GM03348 (cell line): ENCODE results near the gene GLRX.

Experiments
- DNase-seq: peaks from one replicate; pipeline ENCODE4 v3.0.0; 2012; ENCODE audit warnings: low spot score

Gene GLRX

GRCh38 chr5:95780597-95780996, 41.9 kb downstream of the GLRX start:
- no peak for DNase-seq

GRCh38 chr5:95779611-95780010, 42.9 kb downstream of the GLRX start:
- peak; percentile 46 for DNase-seq

DNA sequence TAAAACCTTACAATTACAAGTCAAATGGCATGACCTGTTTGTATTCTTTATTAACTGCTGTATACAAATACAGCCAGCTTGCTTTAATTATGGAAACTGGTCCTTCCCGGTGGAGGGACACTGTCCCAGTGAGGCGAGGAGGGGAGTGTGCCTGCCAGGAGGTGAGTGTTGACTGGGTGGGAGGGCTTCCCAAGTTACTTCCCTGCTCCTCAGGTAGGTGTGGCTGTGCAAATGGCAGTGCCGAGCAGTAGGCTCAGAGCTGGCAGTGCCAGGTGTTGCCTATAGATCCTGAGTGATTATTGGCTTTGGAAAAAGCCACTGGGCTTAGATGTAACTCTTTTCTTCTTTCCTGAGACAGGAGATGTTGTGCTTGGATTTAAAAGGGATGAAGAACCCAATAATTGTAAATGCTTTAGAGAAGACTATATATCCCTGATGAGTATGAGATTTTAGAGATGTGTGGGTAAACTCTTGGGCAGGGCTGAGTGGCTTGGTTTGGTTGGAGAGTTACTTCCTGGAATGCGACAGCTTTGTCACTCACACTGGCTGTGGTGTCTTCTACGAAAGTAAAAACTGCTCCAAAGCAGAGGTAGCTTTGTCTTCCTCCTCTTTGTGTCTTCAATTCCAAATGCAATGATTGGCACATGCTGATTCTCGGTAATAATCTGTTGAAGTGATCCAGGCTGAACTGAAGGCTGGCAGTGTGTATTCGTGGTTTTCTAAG, 43.7 kb downstream of the GLRX start:
- DNase-seq, result no peak

GRCh38 chr5:95777441-95777840, 45.1 kb downstream of the GLRX start:
- no peak for DNase-seq

GRCh38 chr5:95773335-95774059, 49.0 kb downstream of the GLRX start:
- no peak for DNase-seq

- no peak for DNase-seq
Measured at GRCh38 chr5:95771892-95772291, 50.6 kb downstream of the GLRX start.

DNA sequence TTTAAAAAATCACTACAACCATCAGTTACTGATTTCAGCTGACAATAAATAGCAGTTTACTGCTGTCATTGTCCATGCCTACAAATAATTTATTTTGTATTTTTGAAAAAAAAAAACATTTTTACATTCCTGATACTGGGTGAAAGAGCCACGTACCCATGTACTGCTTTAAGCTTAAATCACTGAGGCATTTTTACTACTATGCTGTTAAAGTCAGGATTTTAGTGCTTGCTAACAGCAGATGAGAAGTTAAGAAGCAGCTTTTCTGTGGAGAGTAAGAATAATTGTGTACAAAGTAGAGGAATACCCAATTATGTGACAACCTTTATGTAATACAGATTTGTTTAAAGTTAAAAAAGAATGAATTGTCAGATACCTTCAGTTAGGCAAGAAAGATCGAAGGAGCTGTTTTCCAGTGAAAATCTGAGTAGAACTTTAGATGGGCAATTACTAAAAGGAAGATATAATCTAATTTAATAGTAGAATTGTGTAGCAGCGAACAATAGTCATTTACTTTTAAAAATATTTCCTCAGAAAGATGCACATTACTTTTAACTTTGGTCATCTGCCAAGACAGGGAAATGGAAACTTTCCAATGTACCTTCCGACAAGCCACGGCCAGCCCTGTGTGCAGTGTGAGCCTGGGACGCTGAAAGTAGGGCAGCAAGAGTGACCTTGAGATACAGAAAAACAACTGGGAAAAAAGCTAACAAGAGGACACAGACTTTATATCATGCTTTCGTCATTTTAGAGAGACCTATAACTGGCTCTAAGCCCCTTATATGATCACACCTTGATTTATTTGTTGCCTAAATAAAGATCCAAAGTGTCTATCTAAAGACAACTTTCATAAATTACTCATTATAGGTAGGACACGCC, 51.5 kb downstream of the GLRX start:
- no peak for DNase-seq

GRCh38 chr5:95768731-95769130, 53.8 kb downstream of the GLRX start:
- no peak for DNase-seq

DNA sequence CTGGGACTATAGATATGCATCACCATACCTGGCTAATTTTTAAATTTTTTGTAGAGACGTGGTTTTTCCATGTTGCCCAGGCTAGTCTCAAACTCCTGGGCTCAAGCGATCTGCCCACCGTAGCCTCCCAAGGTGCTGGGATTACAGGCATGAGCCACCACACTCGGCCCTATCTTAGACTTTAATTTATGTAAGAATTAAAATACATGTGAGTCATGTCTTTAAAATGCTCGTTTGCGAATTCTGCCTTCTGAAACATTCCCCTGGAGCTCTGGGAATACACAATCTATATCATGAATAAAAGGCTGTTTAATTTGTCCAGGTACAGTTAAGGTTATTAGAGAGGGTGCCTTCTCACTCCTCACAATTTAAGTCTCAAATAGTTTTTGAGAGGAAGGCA, 58.6 kb downstream of the GLRX start:
- DNase-seq, result no peak
